NCI-H2171 (cell line): ENCODE data around the gene ANK3.

Experiments
- DNase-seq: peaks from one replicate; lab custom pipeline; 2025; lab: John Stamatoyannopoulos, UW

ANK3 gene

DNA sequence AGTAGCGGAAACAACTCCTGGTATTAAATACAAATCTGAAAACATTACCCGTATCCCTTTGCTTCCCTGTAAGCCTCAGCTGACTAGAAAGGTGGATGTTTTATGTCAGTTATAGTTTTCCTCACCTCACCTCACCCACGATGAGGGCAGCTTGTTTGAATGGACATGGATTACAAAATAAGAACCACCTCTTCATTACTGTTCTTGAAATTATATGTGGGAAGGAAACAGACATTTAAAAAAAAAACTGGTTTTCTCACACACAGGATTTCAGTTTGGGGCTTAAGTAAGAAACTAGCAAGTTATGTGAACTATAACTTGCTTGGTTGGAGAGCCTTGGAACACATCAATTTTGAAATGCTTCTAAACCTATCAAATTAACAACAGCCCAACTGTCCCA lies 250.4 kb downstream of the ANK3 start:
- no peak for DNase-seq

DNA sequence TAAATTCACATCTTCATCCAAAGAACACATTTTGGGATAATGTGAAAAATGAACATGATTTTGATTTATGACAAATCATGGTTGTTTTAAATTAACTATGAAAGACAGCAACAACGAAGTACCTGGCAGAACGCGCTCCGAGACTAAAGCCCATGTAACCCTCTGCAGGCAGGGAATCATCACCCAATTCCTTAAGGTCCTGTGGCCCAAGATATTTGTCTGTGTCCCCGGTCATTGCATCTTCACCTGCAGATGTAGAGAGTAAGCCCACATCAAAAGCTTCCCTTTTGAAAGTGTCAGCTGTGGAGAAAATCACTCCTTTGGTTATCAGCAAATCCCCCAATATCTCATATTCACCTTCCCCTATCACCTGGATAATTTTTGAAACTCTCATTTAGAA lies 250.8 kb downstream of the ANK3 start:
- no peak for DNase-seq

DNA sequence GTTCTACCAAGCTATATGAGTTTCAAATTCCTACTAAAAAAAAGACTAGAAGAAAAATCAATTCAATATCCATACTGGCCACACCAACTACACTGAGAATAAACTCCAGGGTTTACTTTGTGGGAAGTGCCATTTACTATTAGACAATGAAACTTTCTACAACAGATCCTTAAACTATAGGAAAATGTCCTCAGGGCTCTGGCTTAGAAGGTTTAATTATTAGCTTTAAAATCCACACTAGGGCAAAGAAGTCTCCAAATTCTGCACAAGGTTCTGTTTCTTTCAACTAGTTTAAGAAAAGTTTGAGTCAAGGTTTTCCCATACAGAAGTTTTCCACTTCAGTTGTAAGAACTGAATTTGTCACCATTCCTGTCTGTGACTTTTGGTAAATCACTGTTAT lies 251.6 kb downstream of the ANK3 start:
- DNase-seq = no peak

DNA sequence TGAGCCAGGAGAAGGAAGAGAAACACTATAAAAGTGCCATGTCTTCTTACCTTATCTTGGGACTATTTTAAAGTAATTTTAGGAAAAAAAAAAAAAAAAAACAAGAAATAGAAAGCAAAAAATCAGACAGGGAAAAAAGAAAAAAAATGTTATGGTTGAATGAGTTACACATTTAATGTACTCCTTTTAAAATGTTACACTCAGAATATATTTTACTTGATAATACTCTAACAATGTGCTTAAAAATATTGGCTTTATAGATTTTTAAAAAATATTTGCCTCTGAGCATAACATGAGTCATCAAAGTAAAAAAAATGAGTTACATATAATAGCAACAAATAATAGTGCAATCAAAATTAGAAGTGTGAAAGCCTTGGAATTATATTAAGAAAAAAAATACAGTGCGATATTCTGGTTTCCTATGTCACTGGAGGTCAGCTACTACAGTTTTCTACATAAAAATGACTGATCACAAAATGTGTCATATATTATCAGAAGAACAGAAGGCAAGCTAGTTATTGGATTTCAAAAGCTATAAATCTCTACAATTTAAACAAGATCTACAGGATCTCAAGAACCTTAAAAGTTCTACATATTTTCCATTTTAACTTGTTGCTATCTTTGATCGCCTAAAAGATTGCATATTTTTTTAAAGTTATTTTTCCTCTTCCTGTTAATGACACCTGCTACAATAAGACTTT lies 252.2 kb downstream of the ANK3 start:
- DNase-seq = no peak

DNA sequence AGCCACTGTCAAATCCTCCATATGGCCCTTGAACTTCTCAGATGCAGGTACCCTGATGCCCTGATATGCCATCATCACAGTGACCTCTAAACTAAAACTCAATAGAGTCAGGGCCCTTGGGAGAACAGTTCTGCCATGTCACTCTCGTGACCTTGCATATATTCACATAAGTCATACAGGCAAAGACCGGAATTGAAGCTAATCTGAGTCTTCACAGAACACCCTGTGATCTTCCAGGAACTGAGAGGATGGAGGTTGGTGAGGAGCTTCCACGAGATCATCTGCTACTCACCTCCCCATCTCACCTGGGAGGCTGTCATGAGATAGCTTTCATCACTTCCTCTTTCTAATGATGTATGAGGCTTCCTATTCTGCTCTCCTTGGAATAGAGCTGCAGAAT lies 254.7 kb downstream of the ANK3 start:
- no peak for DNase-seq

DNA sequence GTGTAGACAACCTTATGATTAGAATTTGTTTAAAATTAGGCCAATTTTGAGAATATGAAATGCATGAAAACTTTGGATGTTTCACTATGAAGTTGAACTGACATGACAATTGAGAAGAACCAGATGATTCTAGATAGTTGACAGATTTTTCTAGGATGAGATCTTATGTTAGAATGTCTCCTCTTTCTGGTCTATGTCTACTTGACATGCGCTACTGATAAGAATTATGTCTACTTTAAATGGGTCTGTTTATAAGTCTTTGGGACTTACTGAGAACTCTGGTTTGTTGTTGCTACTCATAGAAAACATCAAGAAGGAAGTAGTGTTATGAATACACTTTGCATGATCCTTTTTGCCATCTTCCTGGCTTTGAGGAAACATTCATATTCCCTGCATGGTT lies 255.1 kb downstream of the ANK3 start:
- DNase-seq = no peak

DNA sequence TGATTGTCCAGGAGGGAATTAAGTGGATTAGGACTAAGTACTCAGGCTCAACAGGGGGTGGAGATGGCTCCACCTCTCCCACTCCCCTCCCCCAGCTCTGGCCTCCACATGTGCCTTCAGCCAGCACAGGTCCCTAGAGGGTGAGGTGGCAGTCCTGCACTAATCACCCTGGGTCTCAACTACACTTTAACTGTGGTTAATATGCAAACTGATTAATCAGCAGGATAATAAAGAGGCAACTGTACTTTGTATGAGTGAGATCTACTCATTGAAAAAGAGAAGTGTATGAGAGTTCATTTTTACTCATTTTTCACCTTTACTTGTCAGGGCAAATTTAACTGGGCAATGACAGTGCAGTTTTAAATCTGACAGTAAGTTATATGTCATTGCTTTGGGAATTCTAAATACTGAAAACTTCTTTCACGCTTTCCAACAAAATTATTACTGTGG lies 259.5 kb downstream of the ANK3 start:
- no peak for DNase-seq

DNA sequence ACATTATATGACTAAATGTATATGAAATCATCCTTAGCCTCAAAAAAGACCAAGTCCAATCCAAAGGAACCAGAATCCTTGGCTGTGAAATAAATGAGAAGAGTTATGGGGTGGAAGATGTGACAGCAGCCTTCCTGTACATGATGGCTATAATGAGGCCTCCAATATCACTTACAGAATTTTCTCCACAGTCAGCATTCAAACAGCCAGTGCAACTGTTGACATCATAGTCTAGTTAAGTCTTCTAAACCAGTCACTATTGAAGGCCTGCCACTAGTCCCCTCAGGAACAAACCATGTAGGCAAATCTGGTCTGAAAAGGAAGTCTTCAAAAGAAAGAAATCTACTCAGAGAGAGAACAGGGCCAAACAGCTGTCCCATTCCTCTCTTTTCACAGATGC lies 263.8 kb downstream of the ANK3 start:
- DNase-seq = no peak

DNA sequence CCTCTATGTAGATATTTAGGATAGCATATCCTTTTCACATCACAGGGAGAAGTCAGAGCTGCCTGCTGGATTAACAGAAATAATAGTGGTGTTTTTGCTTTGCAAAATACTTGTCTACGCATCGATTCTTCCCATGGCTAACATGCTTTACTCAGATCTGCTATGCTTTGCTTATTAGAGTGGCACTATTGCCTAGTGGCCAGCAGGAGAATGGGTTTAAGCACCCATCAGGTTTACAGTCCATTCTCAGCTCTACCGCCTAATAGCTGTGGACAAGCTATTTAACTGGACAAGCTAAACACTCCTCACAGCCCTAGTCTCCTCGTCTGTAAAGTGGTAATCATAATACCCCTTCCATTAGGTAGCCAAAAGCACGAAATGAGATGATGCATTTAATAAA lies 265.1 kb downstream of the ANK3 start:
- DNase-seq = no peak

DNA sequence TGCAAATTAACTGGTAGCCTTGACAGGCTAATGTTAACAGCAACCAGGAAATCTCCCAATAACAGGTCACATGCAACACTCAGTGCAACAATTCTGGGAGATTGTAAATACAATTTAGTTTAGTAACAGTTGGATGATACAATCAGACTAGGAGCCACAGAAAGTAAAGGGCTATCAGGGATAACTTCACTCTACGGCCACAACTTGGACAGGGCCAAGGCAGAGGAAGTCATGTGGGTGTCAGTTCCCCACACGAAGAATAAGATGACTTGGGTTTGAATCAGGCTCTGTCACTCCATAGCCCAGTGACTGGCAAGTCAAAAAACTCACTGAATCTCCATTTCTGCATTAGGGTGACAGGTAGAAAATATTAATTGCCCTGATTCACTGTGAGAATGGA lies 266.0 kb downstream of the ANK3 start:
- no peak for DNase-seq

DNA sequence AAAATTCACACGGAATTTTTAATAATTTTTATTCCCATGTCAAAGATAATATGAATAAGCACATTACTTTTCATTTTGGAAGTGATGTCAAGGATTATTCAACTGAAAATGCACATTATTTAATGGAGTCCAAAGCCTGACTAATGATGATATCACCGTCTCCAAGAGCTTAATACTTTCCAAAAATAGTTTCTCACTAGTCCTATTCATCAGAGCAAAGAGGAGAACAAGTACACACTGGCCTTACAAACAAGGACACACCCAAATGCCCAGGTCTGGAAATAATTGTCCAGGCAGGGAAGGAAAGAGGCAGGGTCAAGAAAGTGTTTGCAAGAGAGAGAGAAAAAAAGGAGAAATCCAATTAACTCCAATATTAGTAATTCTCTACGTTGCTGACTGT lies 266.5 kb downstream of the ANK3 start:
- no peak for DNase-seq

DNA sequence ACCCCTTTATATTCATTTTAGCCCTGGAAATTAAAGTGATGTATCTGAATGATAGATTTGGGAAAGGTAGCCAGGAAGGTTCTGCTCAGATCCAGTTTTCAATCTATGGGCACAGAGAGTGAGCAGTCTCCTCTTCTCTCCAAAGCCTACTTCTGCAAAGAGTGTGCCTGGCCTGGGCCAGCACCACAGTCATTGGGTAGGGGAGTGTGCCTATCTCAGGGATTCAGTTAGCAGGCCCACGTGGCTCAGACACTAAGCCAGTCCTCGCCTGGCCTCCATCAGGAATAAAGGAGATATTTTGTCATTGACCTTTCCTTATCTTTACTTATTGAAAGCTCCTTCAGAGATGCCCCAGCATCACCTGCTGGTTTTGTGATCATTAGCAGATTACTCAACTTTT lies 267.5 kb downstream of the ANK3 start:
- no peak for DNase-seq

DNA sequence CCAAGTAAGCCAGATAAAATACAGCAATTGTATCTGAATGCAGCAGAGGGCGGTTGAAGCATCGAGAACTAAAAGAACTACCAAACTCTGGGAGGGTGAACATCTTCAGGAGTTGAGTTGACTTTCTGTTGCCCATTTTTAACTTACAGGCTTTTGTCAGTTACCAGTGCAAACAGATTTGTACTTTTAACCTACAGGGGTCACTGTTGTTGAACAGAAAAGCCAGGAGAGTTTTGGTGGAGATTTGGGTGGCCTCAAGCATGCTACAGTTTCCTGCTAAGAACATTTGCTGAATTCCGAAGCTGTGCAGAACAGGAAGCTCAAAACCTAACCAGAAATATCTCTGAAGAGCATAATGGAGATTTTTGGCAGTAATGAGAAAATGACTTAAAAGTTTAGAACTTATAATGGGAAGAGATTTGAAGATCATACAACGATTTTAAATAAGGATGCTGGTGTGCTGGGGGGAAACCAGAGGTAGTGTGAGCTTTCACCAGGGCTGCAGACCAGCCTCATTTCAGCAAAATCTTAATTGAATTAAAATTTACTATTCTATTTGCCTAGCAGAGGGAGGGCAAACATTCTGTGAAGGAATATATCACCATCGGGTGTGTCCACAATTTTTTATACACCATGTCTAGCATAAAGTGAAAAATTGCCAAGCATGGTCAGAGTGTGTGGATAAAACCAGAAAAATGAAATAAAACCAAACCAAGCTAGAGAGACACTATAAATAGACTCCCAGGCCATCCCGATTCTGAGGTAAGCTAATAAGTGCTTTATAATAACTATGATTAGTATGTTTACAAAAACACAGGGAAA lies 274.7 kb downstream of the ANK3 start:
- no peak for DNase-seq

DNA sequence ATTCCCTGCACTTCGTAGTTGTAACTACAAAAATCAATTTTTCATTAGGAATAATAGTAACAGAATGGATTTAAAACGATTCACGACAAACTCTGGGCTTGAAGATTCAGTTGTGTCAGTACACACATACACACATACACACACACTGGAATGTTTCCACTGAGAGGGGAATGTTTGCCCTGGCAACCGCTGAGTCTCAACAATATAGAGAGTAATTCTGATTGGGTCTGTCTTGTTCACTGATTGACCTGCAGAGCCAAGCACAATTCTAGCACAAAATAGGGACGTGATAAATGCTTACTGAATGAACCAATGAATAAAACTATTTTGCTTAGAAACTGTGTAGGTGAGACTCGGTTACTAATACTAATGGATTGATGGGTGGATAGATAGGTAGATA lies 278.9 kb downstream of the ANK3 start:
- DNase-seq = no peak

DNA sequence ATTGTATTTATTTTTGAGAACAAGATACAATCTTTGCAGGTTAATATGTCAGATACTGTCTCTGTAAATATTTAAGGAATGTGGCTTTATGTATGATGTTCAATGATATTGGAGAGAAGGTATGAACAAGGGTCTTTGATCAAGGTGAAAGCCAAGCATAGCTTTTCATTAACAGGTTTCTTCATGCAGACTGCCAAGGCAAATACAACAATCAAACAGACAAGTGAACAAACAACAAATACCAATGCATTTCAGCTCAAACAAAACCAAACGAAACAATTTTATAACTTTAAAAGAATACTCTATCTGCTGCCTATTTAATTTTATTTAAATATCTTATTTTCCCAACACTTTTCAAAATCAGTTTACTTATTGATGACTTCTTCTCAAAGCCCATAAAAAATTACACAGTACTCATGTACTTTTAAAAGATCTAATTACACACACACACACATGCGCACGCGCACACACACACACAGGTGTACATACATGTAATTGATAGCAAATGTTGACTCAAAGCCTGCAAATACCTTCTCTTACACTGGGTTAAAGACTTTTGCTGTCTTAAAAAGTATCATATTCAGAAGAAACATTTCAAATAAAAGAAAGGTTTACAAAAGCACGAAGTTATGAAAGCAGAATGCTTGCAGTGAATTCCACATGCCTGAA lies 282.2 kb downstream of the ANK3 start:
- no peak for DNase-seq

DNA sequence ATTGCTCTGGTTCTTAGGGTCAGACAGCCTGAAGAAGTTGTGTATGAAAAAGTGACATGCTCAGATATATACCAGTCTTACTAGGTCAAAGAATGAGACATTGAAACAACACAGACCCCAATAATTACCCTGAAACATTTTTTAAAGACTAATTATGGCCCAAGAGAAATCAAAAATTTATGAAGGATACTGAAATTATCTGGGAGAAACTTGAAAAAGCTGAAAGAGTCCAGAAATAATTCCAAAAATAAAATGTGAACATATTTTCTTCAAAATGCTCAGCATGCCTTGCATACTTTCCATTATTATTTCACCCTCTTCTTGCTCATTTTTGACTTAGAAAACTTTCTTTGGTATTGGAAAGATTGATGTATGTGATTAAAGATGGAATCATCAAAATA lies 284.4 kb downstream of the ANK3 start:
- DNase-seq = no peak

DNA sequence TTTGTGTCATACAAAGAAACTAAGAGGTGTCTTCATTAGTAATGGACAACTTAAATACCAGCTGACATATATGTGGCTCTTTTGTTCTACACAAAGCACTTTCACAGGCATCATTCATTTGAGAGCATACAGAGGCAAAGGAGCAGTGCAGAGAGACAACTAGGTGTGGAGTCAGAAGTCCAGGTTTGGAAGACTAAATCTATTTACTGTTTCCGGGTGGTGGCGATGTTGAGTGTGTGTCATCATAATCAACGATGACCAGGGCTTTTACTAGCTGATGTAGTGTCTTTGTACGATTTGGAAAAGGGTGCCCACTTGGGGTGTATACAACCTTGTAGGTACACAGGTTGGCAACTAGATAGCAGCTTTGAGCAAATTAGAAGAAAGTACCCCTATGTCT lies 287.9 kb downstream of the ANK3 start:
- DNase-seq = no peak

DNA sequence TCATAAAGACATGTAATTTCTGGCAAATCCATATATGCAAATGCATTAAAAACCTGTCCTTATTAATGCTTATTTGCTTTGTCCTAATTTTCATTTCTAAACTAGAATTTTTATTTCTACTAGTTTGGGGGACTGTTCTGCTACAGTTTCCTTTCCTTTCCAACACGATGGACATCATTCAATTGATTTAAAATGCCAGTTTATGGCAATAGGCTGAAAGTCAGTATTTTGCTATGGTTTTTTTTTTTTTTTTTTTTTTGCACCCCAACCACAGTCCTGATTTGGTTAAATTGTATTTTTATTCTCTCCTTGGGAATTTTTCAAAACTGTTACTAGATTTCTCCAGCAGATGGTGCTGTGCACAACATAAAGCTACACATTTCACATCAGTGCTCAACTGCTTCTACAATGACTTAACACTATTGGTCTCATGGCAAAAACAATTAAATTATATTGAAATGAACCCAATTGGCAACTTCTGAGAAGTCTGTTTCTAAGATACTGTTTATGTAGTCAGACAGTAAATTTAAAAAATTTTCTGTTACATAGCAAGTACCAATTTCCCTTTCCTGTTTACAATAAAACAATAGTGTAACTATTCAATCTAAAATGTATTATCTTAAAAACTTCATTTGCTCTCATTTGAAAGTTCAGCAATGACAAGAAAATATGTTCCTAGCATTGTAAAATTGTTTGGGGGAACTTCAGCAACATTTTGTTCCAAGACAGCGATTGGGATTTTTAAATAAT lies 289.5 kb downstream of the ANK3 start:
- DNase-seq = peak; percentile 21

DNA sequence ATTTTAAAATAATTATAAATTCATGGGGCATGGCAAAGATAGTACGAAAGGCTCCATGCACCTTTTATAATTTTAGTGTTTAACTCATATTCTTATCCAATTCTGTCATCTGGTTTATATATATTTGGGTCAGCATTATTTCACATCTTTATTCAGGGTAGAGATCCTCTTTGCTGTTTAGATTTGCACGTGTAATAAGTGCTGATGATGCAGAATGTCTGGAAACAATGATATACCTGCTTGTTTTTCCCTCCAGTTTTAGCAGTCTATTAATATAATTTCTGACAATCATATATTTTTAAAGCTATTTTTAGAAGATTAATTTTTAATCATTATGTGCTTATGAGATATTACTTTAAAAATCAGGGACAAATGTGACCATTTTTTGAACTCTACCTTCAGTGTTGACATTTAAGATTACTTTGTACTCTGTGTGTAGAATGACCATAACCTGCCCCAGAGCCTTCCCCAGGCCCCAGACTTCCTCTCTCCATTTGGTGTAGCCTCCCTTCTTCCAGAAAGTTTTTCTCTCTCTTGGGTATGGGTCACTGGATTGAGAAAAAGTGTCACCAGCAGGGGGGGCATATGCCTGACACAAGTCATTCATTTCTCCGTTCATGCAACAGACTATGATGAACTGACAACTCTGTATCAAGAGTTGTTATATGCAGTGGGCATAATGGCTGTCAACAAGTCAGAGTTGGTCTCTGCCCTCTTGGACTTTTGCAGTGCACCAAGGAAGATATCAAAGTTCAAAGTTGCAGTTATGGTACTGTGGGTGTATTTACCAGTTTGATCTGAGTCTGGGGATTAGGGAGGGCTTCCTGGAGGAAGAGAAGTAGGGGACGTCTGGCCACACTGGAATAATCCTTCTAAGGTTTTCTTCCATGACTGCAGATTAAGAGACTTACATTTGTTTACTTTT lies 290.7 kb downstream of the ANK3 start:
- no peak for DNase-seq

DNA sequence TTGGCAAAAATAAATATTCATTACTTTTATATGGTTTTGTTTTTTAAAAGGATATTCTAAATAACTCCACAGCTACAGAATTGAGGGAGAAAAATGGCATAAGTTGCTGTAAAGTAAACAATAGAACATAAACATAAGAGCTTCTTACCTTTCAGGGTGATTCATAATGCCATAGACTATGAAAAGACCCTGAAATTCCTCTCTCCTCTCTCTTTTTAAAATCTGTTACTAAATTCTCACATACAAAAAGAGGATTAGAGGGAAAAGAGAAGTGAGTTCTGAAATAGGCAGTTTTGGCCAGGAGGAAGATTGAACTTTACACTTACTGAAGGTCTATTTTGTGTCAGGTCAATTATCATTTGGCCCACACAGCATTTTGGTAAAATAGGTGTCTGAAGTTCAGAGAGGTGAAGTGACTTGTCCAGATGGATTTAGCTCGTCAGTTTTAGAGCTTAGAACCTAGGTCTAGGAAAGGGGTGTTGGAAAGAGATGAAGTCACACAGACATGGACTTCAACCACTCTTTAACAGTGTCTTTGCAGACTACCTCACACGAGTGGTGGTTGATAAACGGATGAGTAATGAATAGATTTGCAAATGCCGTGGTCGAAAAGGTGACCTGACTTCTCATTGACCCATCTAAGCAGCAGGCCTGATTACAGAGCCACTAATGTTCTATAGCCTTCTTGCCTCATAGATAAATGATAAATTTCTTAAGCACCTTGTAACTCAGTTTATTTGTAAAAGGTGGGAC lies 292.7 kb downstream of the ANK3 start:
- DNase-seq = no peak

DNA sequence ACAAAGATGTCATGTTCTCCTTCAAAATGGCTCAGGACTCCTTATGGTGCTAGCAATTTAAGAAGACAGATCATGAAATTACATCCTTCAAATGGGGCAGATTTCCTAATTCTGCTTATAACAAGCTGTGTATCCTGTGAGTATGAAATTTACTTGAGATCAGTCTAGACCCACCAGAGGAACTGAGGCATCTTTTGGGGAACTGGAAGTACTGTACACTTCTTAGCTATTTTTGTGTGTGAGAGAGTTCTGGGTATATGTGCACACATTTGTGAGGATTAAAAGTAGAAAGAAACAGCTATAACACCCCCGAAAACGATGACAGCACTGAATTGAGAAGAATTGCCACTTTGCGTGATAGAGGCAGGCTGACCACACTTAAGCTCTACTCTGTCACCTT lies 296.4 kb downstream of the ANK3 start:
- DNase-seq = no peak
